Thyroid gland (tissue), 4 donors: ENCODE results near the gene RTL1. TPM values are rescaled to one million over a fixed set of nuclear protein-coding genes. Genes with fewer than 3 reads are reported as not detected.

ENCODE experiments used
- DNase-seq, 2 donors: peaks; one replicate each; pipeline ENCODE4 v3.0.0-alpha.2; 2019
- H3K27ac ChIP-seq, 3 donors: fragments of 200-600 bp; sonication (generic); 1 replicate in 2 of 3; 2 replicates in 1 of 3; pipeline ENCODE4 v1.5.1; 2016 to 2019; ENCODE audit warnings: mild to moderate bottlenecking in 1 of 3, moderate library complexity in 1 of 3
- H3K27me3 ChIP-seq: fragments of 200-600 bp; sonication (generic); one replicate; pipeline ENCODE4 v1.5.1; 2019
- H3K36me3 ChIP-seq, 2 donors: fragments of 200-600 bp; sonication (generic); one replicate each; pipeline ENCODE4 v1.5.1; 2016 to 2019
- H3K4me1 ChIP-seq, 2 donors: fragments of 200-600 bp; sonication (generic); one replicate each; pipeline ENCODE4 v1.5.1; 2017 to 2019
- H3K4me3 ChIP-seq, 3 donors: fragments of 200-600 bp; sonication (generic); replicated peaks in 1 of 3; 1 replicate in 2 of 3; 2 replicates in 1 of 3; pipeline ENCODE4 v1.5.1; 2016; ENCODE audit warnings: mild to moderate bottlenecking in 1 of 3
- H3K9me3 ChIP-seq: fragments of 200-600 bp; sonication (generic); one replicate; pipeline ENCODE4 v1.5.1; 2017
- POLR2A ChIP-seq, 2 donors: fragments of 450-650 bp; IDR thresholded peaks; one replicate each; pipeline ENCODE4 v1.6.1; 2017; ENCODE audit warnings: antibody characterized with exemption in 2 of 2, mild to moderate bottlenecking in 2 of 2, moderate library complexity in 1 of 2
- WGBS, 2 donors: methylation state at CpG; one replicate each; pipeline ENCODE4 v1.1.5; 2017; 5-methylcytosine and 5-hydroxymethylcytosine counted together
- intact Hi-C: fragments of 100-400 bp; cut with DNase I; formaldehyde crosslinking; loops from one replicate; pipeline ENCODE4 v1.15.1; 2023
- total RNA-seq, 4 donors: library from RNA; depleted of rRNA; stranded (reverse); fragments of >200 nt; gene quantifications; one replicate each; pipeline ENCODE4 v1.2.3, GENCODE V29; 2016
- TF ChIP-seq, protein P1 (sequence below), 6 experiments: fragments of 200-600 bp in 3 of 6; fragments of 450-650 bp in 3 of 6; sonication (generic) in 3 of 6; IDR thresholded peaks; one replicate each; pipeline ENCODE4 v1.5.1; 2016 to 2019; ENCODE audit warnings: antibody characterized with exemption in 6 of 6, mild to moderate bottlenecking in 2 of 6, inconsistent platforms in 1 of 6, moderate library complexity in 1 of 6

RTL1 gene
- total RNA-seq, 4 donors from 2014 or later = not detected

DNA sequence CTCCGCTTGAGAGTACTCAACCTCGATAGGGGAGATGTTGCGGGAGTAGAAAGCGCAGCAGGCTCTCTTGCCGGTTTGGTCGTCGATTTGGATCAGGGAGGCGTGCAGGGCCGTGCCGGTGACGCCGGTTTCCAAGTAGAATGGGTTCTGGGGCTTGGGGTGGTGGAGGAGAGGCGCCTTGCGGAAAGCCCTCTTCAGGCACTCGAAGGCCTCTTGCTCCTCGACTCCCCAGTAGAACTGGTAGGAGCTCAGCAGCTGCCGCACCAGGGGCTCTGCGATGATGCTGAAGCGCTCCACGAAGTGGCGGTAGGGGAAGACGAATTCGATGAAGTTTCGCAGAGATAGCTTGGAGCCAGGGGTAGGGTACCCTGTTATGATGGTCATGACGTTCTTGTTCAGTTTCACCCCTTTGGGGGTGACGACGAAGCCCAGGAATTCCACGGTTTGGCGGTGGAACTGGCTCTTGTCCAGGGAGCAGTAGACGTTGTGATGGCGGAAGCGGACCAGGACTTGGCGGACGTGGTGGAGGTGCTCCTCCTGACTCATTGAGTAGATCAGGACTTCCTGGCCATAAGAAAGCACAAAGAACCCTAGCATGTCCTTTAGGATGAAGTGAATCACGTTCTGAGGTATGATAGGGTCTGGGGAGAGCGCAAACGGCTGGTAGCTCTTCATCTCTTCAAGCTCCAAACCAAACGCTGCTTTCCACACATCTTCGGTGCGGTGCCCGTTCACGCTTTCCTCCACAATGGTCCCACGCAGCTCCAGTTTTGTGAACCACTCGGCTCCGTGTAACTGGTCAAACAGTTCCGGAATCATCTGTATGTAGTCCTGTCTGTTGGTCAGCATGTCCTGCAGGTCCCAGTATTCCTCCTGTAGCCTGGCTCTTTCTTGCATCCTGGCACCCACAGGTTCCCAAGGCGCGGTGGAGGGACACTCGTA is 21.2 kb downstream of the RTL1 start:
- H3K27me3 ChIP-seq = no peaks in the 10 kb centered on the region
- H3K36me3 ChIP-seq = no peaks in the 10 kb centered on the region
- DNase-seq = no peak
- intact Hi-C loops = no loop called here
- no peaks in the 10 kb centered on the region for H3K4me1 ChIP-seq
- no peak for TF ChIP-seq POLR2A (IDR thresholded peaks at IDR 0.05)
- TF ChIP-seq, protein P1, sequence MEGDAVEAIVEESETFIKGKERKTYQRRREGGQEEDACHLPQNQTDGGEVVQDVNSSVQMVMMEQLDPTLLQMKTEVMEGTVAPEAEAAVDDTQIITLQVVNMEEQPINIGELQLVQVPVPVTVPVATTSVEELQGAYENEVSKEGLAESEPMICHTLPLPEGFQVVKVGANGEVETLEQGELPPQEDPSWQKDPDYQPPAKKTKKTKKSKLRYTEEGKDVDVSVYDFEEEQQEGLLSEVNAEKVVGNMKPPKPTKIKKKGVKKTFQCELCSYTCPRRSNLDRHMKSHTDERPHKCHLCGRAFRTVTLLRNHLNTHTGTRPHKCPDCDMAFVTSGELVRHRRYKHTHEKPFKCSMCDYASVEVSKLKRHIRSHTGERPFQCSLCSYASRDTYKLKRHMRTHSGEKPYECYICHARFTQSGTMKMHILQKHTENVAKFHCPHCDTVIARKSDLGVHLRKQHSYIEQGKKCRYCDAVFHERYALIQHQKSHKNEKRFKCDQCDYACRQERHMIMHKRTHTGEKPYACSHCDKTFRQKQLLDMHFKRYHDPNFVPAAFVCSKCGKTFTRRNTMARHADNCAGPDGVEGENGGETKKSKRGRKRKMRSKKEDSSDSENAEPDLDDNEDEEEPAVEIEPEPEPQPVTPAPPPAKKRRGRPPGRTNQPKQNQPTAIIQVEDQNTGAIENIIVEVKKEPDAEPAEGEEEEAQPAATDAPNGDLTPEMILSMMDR (IDR thresholded peaks at IDR 0.05) = no peak
- no peaks in the 10 kb centered on the region for H3K9me3 ChIP-seq
- 95 to 97% methylated on average over 48 to 49 of the region's 49 CpGs for WGBS, 2 donors
- no peak overlapping the region for H3K4me3 ChIP-seq
- no peak overlapping the region for H3K27ac ChIP-seq

DNA sequence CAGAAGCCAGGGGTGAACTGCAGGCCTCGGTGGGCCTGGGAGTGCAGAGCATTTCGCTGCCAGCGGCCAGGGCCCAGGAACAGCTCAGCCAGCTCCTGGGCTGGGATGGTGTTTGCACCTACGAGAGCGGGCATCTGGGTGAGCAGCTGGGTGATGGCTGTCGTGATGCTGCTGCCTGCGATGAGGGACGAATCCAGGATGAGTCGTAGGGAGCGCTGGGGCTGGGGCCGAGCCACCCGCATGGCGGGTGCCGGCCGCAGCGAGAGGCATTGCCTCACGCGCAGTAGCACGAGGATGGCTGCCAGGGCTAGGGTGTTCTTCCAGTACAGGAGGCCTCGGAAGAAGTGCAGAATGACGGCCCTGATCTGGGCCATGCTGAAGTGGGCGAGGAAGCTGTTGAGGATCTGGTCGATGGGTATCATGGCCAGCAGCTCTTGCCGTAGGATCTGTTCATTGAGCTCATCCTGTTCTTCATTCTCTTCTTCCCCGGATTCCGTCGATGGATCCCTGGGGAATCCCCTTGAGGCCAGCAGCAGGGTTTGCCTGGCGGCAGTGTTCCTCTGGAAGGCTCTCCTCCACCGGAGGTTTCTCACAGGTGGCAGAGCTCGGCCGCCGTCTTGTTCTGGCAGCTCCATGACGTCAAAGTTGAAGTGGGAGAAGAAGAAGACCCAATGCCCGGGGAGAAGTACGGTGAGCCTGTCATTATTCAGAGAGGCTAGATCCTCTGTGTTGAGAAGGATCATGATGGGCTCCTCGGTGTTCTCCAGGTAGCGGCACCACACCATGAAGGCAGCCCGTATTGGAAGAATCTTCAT is 22.1 kb downstream of the RTL1 start:
- intact Hi-C loops = no loop called here
- H3K27me3 ChIP-seq = no peaks in the 10 kb centered on the region
- no peak overlapping the region for H3K4me3 ChIP-seq
- H3K27ac ChIP-seq = no peak overlapping the region
- WGBS, 2 donors = 94 to 96% methylated on average over 38 of the region's 38 CpGs
- TF ChIP-seq POLR2A (IDR thresholded peaks at IDR 0.05) = no peak
- TF ChIP-seq, protein P1 (IDR thresholded peaks at IDR 0.05) = no peak
- DNase-seq = no peak
- H3K4me1 ChIP-seq = no peaks in the 10 kb centered on the region
- no peaks in the 10 kb centered on the region for H3K9me3 ChIP-seq
- no peaks in the 10 kb centered on the region for H3K36me3 ChIP-seq

DNA sequence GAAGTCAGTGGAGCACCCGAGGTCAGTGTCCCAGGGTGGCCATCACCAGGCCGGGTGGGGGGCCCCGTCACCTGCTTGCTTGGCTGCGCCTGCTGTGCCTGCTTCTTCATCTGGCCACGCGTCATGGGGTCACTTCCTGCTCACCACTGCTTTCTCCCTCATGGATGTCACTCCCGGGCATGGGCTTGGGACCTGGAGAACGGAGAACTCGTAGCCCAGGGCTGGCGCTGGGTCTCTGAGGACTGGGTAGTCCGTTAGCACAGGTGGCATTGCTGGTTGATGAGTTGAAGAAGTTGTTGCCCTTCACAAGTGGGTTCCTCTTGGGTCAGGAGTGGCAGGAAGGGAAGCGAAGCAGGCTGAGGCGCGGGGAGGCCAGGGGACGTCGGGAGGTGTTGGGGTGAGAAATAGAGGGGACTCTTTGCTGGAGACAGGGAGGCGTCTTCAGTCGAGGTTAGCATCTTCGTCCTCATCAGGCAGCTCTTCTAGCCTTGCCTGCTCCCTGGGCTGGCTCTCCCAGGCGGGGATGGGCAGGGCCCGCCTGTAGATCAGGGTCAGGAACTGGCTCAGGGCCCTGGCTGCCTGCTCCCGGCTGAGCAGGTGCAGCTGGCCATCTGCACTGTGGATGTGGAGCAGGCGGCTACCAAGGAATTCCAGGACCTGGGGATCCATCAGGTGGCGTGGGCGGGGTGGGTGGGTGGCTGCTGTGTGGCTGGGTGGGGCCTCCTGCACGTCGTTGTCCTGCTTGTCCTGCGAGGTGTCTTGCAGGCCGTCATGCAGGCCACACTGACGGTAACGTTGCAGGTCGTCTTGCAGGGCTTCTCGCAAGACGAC is 23.0 kb downstream of the RTL1 start:
- 93 to 94% methylated on average over 29 to 32 of the region's 34 CpGs for WGBS, 2 donors
- Histone ChIP-seq H3K4me1 (no peaks in the 10 kb centered on the region), H3K27me3 (no peaks in the 10 kb centered on the region), H3K36me3 (no peaks in the 10 kb centered on the region), H3K27ac (no peak overlapping the region), H3K4me3 (no peak overlapping the region), H3K9me3 (no peaks in the 10 kb centered on the region)
- no peak for DNase-seq
- intact Hi-C loops = no loop called here
- TF ChIP-seq, protein P1 (IDR thresholded peaks at IDR 0.05) = no peak
- no peak for TF ChIP-seq POLR2A (IDR thresholded peaks at IDR 0.05)

DNA sequence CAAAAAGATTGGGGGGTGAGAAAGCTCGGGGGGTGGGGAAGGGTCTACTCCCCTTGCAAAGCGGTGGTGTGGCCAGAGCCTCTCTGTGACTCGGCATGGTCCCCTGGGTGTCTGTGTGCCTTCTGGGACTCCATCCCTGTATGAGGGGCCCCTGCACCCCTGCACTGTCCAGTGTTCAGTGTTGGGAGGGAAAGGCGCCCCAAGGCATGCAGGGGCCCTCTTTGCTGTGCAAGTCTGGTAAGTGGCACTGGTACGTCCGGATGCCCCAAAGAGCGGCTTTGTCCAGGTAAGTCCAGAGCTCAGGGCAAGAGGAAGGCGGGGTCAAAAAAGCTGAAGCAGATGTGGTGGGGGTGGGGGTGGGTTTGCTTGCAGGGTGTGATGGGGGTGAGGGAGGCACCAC is 23.7 kb downstream of the RTL1 start:
- WGBS, 2 donors = 81 to 94% methylated on average over 8 of the region's 8 CpGs
- no peaks in the 10 kb centered on the region for H3K27me3 ChIP-seq
- H3K4me3 ChIP-seq = no peak overlapping the region
- no peak for DNase-seq
- intact Hi-C loops = no loop called here
- H3K36me3 ChIP-seq = no peaks in the 10 kb centered on the region
- H3K4me1 ChIP-seq = no peaks in the 10 kb centered on the region
- no peak for TF ChIP-seq POLR2A (IDR thresholded peaks at IDR 0.05)
- TF ChIP-seq, protein P1 (IDR thresholded peaks at IDR 0.05) = no peak
- H3K27ac ChIP-seq = no peak overlapping the region
- H3K9me3 ChIP-seq = no peaks in the 10 kb centered on the region
